Ectodermal cell (in vitro differentiated cells): ENCODE results near the gene CTSW.

Source experiments
- H3K27ac ChIP-seq: 2 replicates; pipeline ENCODE4 v1.7.0; 2013; ENCODE audit warnings: mild to moderate bottlenecking, low read depth, low read length; ENCODE audit not compliant: insufficient read depth, poor library complexity, severe bottlenecking
- H3K27me3 ChIP-seq: 2 replicates; pipeline ENCODE4 v1.7.0; 2013; ENCODE audit warnings: mild to moderate bottlenecking, low read length; ENCODE audit not compliant: insufficient read depth, control insufficient read depth, poor library complexity, severe bottlenecking
- H3K36me3 ChIP-seq: one replicate; pipeline ENCODE4 v1.7.0; 2013; ENCODE audit warnings: low read length; ENCODE audit not compliant: control insufficient read depth, insufficient read depth
- H3K4me1 ChIP-seq: one replicate; pipeline ENCODE4 v1.7.0; 2013; ENCODE audit warnings: low read length; ENCODE audit not compliant: control insufficient read depth, insufficient read depth
- H3K4me3 ChIP-seq: 2 replicates; pipeline ENCODE4 v1.7.0; 2013; ENCODE audit warnings: low read depth, low read length, control low read depth; ENCODE audit not compliant: insufficient read depth
- H3K9me3 ChIP-seq: 2 replicates; pipeline ENCODE4 v1.7.0; 2013; ENCODE audit warnings: mild to moderate bottlenecking, low read length, moderate library complexity; ENCODE audit not compliant: control insufficient read depth
- WGBS, 2 experiments: methylation state at CpG; one replicate each; pipeline ENCODE4 v1.1.7; 2013; ENCODE audit warnings: missing lambda C conversion rate in 2 of 2; 5-methylcytosine and 5-hydroxymethylcytosine counted together

The CTSW gene

DNA sequence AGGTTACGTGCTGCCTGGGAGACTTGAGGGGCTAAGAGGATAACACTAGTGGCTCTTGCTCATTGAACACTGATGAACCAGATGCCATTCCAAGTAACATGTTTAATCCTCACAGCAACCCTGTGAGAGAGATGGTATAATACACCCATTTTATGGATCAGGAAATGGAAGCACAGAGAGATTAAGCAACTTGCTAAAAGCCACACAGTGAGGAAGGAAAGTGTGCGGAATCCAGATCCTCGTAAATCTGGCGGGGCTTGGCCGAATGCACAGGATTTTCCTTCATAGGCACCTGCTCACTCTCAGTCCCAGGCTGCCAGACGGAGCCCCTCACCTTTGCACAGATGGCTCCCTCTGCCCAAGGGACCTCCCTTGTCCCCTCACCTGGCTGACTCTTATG, 28.2 kb downstream of the CTSW start:
- Histone ChIP-seq H3K27me3 (peaks cover 20% of the 10 kb centered on the region), H3K4me3 (no peak overlapping the region), H3K36me3 (no peaks in the 10 kb centered on the region), H3K27ac (no peak overlapping the region), H3K9me3 (no peaks in the 10 kb centered on the region), H3K4me1 (no peaks in the 10 kb centered on the region)
- WGBS, 2 experiments: 86 to 91% methylated on average over 6 of the region's 6 CpGs

DNA sequence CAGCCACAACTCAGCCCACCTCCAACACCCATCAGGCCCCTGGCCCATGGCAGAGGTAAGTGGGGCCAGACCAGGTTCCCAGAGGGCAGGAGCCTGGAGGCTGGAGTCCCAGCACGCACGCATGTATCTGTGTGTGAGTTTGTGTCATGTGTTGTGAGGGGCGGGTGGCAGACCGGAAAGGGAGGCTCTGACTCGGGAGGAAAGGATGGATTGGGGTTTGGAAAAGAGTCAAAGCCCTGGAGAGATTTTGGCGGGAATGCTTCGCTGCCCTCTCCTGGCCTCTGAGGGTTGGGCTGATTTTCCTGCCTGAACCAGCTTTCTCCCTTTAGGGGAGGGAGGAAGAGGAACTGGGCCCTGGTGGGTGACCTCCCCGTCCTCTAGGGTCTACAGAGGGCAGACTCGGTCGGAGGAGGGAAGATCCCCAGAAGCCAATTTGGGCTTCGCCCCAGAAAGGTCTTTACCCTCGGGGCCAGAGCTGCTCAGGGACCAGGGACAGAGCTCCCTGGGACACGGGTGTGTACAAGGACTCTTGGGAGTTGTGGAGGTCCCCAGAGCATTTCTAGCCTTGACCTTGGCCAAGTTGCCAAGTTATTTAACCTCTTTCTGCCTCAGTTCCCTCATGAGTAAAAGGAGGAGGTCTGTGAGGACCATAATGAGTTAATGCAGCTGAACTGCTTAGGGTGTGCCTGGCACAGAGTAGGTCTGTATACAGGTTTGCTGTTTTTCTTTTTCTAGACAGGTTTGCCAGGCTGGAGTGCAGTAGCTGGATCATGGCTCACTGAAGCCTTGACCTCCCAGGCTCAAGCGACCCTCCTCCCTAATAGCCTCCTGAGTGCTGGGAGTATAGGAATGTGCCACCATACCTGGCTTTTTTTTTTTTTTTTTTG, 32.3 kb downstream of the CTSW start:
- no peaks in the 10 kb centered on the region for H3K4me1 ChIP-seq
- no peaks in the 10 kb centered on the region for H3K9me3 ChIP-seq
- no peak overlapping the region for H3K27ac ChIP-seq
- H3K4me3 ChIP-seq: no peak overlapping the region
- 43% methylated on average over 14 of the region's 14 CpGs for WGBS, 2 experiments
- no peaks in the 10 kb centered on the region for H3K36me3 ChIP-seq
- H3K27me3 ChIP-seq: peaks cover 10% of the 10 kb centered on the region

DNA sequence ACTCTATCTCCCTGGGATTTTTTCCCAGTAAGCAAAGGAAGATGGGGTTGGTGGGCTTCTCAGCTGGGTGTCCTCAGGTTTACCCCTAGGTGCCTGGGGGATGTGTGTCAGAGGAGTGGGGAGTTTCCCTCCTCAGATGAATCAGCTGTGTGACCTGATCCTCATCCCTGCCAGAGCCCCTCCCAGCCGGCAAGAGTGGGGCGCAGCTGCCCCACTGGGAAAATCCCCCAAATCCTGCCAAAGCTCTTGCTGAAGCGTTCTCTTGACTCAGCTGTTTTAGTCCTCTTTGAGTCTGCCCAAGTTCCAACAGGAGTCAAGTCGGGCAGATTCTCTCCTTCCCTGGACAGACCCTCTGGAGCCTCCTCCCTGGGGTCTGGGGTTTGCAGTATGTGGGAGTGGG, 33.2 kb downstream of the CTSW start:
- peaks cover 4% of the 10 kb centered on the region for H3K27me3 ChIP-seq
- H3K27ac ChIP-seq: no peak overlapping the region
- H3K36me3 ChIP-seq: no peaks in the 10 kb centered on the region
- WGBS, 2 experiments: 86 to 91% methylated on average over 4 of the region's 4 CpGs
- H3K9me3 ChIP-seq: no peaks in the 10 kb centered on the region
- no peak overlapping the region for H3K4me3 ChIP-seq
- H3K4me1 ChIP-seq: no peaks in the 10 kb centered on the region

DNA sequence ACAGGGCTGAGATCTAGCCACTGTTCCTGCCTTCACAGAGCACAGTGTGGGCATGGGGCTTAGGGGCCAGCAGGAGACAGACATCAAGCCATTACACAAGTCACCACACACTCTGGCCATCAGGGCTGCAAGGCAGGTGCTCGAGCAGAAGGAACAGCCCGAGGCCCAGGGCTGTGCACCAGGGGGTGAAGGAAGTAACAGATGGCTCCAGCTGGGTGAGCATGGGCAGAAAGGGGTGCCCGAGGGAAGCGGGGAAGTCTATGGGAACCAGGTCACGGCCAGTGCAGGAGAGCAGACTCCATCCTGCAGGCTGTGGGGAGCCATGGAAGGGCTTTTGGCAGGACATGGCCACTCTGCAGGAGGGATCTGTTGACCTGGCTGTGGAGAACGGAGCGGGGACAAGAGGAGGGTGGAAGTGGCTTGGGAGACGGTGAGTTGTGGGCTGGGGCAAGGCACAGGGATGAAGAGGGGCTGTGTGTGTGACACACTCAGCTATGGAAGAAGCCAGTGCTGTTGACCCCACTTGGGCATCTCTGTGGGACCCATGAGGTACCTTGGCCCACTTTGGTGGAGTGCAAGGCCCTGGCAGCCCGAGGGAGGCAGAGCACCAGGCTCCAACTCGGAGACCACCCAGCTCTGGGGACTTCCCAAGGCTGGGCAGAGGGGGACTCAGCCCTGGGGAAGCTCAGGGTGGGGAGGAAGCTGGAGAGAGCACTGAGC, 35.6 kb downstream of the CTSW start:
- H3K4me3 ChIP-seq: no peak overlapping the region
- H3K27me3 ChIP-seq: no peaks in the 10 kb centered on the region
- H3K4me1 ChIP-seq: no peaks in the 10 kb centered on the region
- peak overlapping the region; percentile 16 for H3K27ac ChIP-seq
- 76 to 81% methylated on average over 10 of the region's 10 CpGs for WGBS, 2 experiments
- no peaks in the 10 kb centered on the region for H3K36me3 ChIP-seq
- H3K9me3 ChIP-seq: no peaks in the 10 kb centered on the region

DNA sequence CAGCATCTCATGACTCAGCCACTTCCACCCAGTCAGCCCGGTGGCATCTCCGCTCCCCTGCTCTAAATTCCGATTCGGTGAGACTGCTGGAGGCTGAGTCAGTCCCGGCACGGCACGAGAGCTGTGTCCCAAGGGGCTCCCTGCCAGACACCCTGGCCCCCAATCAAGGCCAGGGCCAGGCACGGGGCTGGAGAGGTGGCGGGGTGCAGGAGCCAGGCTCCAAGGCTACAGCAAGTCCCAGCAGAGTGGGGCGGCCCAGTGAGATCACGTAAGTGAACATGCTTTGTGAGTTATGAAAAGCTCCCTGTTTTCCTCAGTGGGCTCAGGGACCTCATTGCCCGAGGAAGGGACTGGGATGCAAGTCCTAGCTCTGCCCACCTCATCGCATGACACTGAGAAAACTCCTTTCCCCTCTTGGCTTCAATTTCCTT, 36.2 kb downstream of the CTSW start:
- no peaks in the 10 kb centered on the region for H3K27me3 ChIP-seq
- no peaks in the 10 kb centered on the region for H3K9me3 ChIP-seq
- no peak overlapping the region for H3K4me3 ChIP-seq
- no peaks in the 10 kb centered on the region for H3K36me3 ChIP-seq
- no peak overlapping the region for H3K27ac ChIP-seq
- no peaks in the 10 kb centered on the region for H3K4me1 ChIP-seq
- 62 to 67% methylated on average over 13 of the region's 13 CpGs for WGBS, 2 experiments

DNA sequence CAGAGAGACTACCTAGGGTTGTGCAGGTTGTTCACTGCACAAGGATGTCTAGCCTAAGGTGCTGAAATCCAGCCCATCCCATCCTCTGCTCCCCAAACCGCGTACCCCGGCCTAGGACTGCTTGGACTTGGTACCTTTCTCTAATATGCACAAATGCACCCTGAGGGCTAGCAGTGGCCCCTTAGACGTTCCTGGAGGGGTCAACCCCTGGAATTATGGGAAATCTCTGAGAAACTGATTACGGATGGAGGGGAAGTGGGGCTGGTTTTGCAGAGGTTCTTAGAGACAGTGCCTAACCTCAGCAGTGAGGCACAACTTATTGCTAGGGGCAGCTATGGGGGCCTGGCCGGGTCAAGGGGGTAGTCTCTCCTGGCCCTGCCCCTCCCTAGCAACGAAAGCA, 36.8 kb downstream of the CTSW start:
- Histone ChIP-seq H3K4me3 (no peak overlapping the region), H3K36me3 (no peaks in the 10 kb centered on the region), H3K4me1 (no peaks in the 10 kb centered on the region), H3K27ac (no peak overlapping the region), H3K9me3 (no peaks in the 10 kb centered on the region), H3K27me3 (no peaks in the 10 kb centered on the region)
- whole genome bisulfite sequencing, 2 experiments: 83 to 89% methylated on average over 7 of the region's 7 CpGs

DNA sequence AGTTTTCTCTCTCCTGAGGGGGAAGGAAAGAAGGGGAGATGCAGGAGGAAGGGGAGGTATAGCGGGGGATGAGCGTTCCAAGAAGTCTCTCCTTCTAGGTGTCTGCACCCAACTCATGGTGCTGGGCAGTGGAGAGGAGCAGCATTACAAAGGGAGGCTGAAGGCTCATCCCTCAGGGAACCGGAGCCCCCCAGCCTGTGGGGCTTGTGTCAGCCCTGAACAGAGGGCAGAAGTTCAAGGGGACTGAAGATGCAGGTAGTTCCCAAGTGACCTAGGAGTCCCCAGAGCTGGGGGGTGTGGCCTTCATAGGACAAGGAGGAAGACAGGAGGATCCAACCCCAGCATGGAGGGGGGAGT, 37.4 kb downstream of the CTSW start:
- H3K36me3 ChIP-seq: no peaks in the 10 kb centered on the region
- no peak overlapping the region for H3K4me3 ChIP-seq
- H3K27me3 ChIP-seq: no peaks in the 10 kb centered on the region
- no peaks in the 10 kb centered on the region for H3K9me3 ChIP-seq
- H3K4me1 ChIP-seq: no peaks in the 10 kb centered on the region
- no peak overlapping the region for H3K27ac ChIP-seq
- 93 to 99% methylated on average over 3 of the region's 3 CpGs for WGBS, 2 experiments

DNA sequence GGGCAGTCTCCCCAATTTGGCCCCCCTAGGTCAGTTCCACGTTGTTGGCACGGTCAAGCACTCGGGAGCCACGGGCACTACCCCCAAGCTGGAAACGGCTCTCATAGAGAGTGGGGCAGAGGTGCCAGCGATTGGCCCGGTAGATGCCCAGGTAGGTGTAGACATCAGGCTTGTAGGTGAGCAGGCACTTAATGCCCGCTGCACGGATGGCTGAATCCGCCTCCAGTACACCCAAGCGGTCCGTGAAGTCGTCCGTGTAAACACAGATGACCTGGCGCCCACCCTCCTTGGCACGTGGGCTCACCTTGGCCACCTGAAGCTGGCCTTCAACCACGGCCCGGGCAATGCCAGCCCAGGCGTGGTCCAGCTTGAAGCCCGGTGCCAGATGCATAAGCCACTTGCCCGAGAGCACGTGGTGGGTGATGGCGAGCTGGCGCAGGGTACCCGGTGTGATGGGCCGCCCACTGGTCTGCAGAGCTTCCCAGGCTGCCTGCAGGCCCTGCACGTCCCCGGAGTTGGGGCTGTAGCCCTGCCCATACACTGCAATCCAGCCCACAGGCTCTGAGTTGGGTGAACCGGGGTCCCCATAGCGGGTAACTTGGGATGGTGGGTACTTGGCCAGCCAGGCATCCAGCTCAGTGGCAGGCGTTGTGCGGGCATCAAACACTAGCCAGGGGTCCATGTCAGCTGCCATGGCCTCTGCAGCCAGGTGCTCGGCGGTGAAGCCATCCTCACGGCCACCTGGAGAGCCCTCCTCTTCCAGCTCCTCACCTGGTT, 38.0 kb downstream of the CTSW start:
- 92 to 94% methylated on average over 35 of the region's 35 CpGs for WGBS, 2 experiments
- Histone ChIP-seq H3K36me3 (peaks cover 3% of the 10 kb centered on the region), H3K4me3 (peak overlapping the region; percentile 92), H3K9me3 (no peaks in the 10 kb centered on the region), H3K27me3 (no peaks in the 10 kb centered on the region), H3K4me1 (no peaks in the 10 kb centered on the region), H3K27ac (no peak overlapping the region)

DNA sequence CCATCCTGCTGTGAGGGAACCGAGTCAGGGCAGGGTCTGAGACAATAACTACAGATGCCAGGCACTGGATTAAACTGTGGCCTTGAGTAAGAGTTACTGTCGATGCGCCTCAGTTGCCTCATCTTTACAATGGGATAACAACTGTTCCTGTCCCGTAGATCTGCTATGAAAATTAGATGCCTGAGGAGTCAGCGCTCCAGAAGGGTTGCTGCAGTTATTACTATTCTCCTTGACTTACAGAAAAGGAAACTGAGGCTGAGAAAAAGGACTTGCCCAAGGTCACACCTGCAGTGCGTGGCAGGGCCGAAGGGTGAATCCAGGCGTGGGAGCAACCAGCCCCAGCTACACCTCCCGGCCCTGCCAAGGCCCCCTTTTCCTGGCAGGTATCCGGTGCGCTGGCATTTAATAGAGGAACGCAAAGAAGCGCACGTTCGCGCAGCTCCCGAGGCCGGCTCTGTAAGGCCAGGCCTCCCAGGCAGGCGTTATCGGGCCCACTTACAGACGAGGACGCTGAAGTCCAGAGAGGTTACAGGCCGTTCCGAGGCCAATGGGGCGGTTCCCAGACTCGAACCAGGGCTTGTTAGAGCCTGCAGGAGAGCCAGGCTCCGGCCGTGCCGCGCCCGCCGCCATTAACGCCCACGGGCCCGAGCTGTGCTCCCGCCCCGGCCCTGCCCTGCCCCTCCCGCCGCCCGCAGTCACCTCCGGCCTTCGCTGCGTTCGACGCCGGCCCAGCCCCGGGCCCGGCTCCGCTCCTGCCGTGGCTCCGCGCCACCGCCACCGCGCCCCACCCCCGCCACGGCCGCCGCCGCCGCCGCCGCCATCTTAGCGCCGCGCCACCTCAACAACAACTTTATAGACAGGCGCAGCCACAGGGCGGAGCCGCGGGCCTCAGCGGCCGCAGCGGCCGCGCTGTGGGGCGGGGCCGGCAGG, 38.8 kb downstream of the CTSW start, which contains the start of gene C11orf68:
C11orf68 (minus strand) TSS at position 852 of the 930 bp plus-strand sequence; CDS start at position 821, 31 bp downstream.
- Histone ChIP-seq H3K27me3 (no peaks in the 10 kb centered on the region), H3K36me3 (peaks cover 5% of the 10 kb centered on the region), H3K9me3 (no peaks in the 10 kb centered on the region), H3K4me3 (peak within 1 kb of the TSS; percentile 92), H3K4me1 (no peaks in the 10 kb centered on the region), H3K27ac (no peak within 1 kb of the TSS)
- WGBS, 2 experiments: 6 to 7% methylated on average over 77 of the region's 77 CpGs
